Activated B cell treated with CpG ODN at 0.5 μM for 24 hours (primary cell): Measurements from ENCODE around the gene C1QTNF1. TPM values are rescaled to one million over a fixed set of nuclear protein-coding genes. Genes with fewer than 3 reads are reported as not detected.
A peak's percentile ranks its signal among the peaks of the same experiment; 100 is the strongest.

ENCODE experiments used
- ATAC-seq: fragments of 200-7000 bp; cut with Tn5 transposase; one replicate; pipeline ENCODE4 v1.10.0; 2021; ENCODE audit warnings: low read depth, mild to moderate bottlenecking, moderate library complexity
- CTCF ChIA-PET: fragments of 350-600 bp; sonication (Branson Sonifier 250); formaldehyde crosslinking; loops from one replicate; lab custom pipeline; 2021; ENCODE audit warnings: antibody characterized with exemption; lab: Charles Lee
- POLR2A ChIA-PET: fragments of 350-600 bp; sonication (Branson Sonifier 250); formaldehyde crosslinking; loops from one replicate; lab custom pipeline; 2021; ENCODE audit warnings: antibody characterized with exemption; lab: Charles Lee
- DNase-seq: peaks from one replicate; pipeline ENCODE4 v3.0.0; 2022
- H3K27ac Mint-ChIP-seq: one replicate; pipeline ENCODE4 v1.8.0; 2020; ENCODE audit warnings: mixed read lengths
- H3K27me3 Mint-ChIP-seq: one replicate; pipeline ENCODE4 v1.8.0; 2021; ENCODE audit warnings: mixed read lengths
- H3K36me3 Mint-ChIP-seq: one replicate; pipeline ENCODE4 v1.8.0; 2021; ENCODE audit warnings: low read depth, mixed read lengths
- H3K4me1 Mint-ChIP-seq: one replicate; pipeline ENCODE4 v1.8.0; 2021; ENCODE audit warnings: mixed read lengths
- H3K4me3 Mint-ChIP-seq: one replicate; pipeline ENCODE4 v1.8.0; 2020; ENCODE audit warnings: mild to moderate bottlenecking, mixed read lengths
- H3K9me3 Mint-ChIP-seq: one replicate; pipeline ENCODE4 v1.8.0; 2020; ENCODE audit warnings: mixed read lengths
- intact Hi-C: fragments of 100-400 bp; cut with micrococcal nuclease; formaldehyde crosslinking; loops from one replicate; pipeline ENCODE4 v1.15.1; 2024
- total RNA-seq: library from RNA; stranded (reverse); gene quantifications from 2 replicates; pipeline ENCODE4 v1.2.3, GENCODE V29; 2022
- TF ChIP-seq, protein P1 (sequence below): fragments of 200-600 bp; IDR thresholded peaks from one replicate; pipeline ENCODE4 v1.8.0; 2022; ENCODE audit warnings: antibody characterized with exemption, mild to moderate bottlenecking

Gene C1QTNF1
- total RNA-seq, 1 donor from 2014 or later, result not detected

DNA sequence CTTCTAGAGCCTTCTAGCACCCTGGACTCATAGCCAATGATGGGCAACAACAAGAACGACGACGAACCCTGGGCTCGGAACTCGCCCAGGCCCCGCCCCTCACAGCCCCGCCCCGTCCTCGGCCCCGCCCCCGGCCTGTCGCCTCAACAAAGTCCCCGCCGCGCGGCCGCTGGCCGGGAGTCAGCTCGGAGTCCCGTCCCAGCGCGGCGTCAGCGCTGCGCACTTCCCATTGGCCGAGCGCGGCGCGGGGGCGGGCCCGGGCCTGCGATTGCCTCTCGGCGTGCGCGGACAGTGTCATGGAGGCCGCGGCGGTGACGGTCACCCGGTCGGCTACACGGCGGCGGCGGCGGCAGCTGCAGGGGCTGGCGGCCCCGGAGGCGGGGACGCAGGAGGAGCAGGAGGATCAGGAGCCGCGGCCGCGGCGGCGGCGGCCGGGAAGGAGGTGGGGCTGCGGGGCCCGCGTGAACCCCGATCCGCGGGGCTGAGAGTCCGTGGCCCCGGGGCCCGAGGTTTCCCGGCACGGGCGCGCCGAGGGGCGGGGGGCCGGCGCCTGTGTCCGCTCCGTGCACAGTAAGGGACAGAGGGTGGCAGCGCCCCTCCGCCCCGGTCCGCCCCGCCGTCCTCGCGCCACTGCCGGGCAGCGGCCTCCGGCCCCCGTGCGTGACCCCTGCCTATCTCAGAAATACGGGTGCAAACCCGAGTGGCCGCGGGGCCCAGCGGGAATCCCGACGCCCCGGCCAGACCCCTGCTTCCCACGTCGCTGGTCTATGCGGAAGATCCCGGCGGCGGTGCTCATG is 50.9 kb downstream of the C1QTNF1 start, which contains the start of gene ENGASE:
TSS of gene ENGASE (plus strand) at position 176 of the 797 bp plus-strand sequence. CDS start at position 297, 121 bp downstream.
- Mint-ChIP-seq H3K4me3 (peak within 1 kb of the TSS; percentile 85), H3K9me3 (no peaks in the 10 kb centered on the region), H3K36me3 (peaks cover 19% of the 10 kb centered on the region), H3K27me3 (peaks cover 4% of the 10 kb centered on the region), H3K4me1 (peaks cover 15% of the 10 kb centered on the region), H3K27ac (peak within 1 kb of the TSS; percentile 69)
- ChIA-PET POLR2A (interaction anchor here (0.7 to 0.9 kb wide), 3 partner anchors 65 to 514 kb away, joined by 3 to 4 read pairs (median 4); partner anchors contain the start of gene CANT1), CTCF (interaction anchor here (0.9 to 1.1 kb wide), 3 partner anchors 29 to 317 kb away, joined by 3 to 7 read pairs (median 3); no protein-coding TSS in a partner anchor)
- intact Hi-C loops, result loop anchor here (1.0 kb wide), 1 partner anchor 64 kb away; no protein-coding TSS in a partner anchor
- DNase-seq, result peak; percentile 90
- TF ChIP-seq, protein P1, sequence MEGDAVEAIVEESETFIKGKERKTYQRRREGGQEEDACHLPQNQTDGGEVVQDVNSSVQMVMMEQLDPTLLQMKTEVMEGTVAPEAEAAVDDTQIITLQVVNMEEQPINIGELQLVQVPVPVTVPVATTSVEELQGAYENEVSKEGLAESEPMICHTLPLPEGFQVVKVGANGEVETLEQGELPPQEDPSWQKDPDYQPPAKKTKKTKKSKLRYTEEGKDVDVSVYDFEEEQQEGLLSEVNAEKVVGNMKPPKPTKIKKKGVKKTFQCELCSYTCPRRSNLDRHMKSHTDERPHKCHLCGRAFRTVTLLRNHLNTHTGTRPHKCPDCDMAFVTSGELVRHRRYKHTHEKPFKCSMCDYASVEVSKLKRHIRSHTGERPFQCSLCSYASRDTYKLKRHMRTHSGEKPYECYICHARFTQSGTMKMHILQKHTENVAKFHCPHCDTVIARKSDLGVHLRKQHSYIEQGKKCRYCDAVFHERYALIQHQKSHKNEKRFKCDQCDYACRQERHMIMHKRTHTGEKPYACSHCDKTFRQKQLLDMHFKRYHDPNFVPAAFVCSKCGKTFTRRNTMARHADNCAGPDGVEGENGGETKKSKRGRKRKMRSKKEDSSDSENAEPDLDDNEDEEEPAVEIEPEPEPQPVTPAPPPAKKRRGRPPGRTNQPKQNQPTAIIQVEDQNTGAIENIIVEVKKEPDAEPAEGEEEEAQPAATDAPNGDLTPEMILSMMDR, result no peak
- peak; percentile 97 for ATAC-seq

GRCh38 chr17:79075446-79075750 is 51.4 kb downstream of the C1QTNF1 start:
- Mint-ChIP-seq H3K9me3 (no peaks in the 10 kb centered on the region), H3K27me3 (peaks cover 1% of the 10 kb centered on the region), H3K36me3 (peaks cover 25% of the 10 kb centered on the region), H3K4me1 (peaks cover 16% of the 10 kb centered on the region), H3K27ac (peak overlapping the region; percentile 69), H3K4me3 (peak overlapping the region; percentile 85)
- ChIA-PET POLR2A (no interaction called here), CTCF (no interaction called here)
- intact Hi-C loops, result no loop called here
- no peak for ATAC-seq
- TF ChIP-seq, protein P1, result no peak
- no peak for DNase-seq

DNA sequence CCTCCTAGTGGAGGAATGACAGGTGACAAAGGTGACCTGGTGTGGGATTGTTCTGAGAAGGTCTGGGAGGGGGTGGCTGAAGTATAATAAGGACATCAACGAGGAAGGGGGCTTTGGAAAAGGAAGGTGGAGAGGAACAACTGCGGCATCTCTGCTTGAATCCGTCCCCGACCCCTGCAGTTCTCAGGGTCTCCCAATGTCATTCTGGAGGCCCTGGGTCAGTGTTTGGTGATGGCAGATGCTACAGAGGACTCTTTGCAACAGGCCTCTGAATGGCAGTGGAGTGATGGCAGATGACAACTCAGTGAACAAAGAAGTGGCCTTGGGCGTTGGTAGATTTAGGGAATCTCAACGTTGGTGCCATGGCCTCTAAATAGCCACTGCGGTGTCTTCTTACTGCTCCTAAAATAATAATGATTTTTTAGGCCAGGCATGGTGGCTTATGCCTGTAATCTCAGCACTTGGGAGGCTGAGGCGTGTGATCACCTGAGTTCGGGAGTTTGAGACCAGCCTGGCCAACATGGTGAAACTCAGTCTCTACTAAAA is 52.0 kb downstream of the C1QTNF1 start:
- Mint-ChIP-seq H3K9me3 (no peaks in the 10 kb centered on the region), H3K27me3 (no peaks in the 10 kb centered on the region), H3K4me1 (peaks cover 18% of the 10 kb centered on the region), H3K27ac (peak overlapping the region; percentile 69), H3K36me3 (peaks cover 30% of the 10 kb centered on the region), H3K4me3 (peak overlapping the region; percentile 85)
- no peak for DNase-seq
- TF ChIP-seq, protein P1, result no peak
- ChIA-PET CTCF (no interaction called here), POLR2A (no interaction called here)
- ATAC-seq, result no peak
- intact Hi-C loops, result no loop called here

DNA sequence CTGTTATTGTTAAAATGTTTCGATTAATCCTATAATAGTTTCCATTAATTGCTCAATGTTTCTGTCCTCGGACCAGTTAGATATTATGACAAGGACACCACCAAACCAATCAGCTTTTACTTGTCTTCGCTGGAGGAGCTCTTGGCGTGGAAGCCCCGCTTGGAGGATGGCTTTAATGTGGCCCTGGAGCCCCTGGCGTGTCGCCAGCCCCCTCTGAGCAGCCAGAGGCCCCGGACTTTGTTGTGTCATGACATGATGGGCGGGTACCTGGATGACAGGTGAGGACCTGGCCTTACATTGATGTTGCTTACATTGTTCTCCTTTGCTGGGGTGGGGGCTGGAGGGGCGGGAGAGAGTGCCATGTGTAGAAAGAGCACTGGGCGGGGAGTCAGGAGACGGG is 53.6 kb downstream of the C1QTNF1 start:
- DNase-seq, result no peak
- H3K9me3 Mint-ChIP-seq, result no peaks in the 10 kb centered on the region
- peaks cover 40% of the 10 kb centered on the region for H3K36me3 Mint-ChIP-seq
- H3K27me3 Mint-ChIP-seq, result no peaks in the 10 kb centered on the region
- H3K4me1 Mint-ChIP-seq, result peaks cover 18% of the 10 kb centered on the region
- no peak overlapping the region for H3K4me3 Mint-ChIP-seq
- ATAC-seq, result no peak
- POLR2A ChIA-PET, result no interaction called here
- TF ChIP-seq, protein P1, result no peak
- intact Hi-C loops, result no loop called here
- no peak overlapping the region for H3K27ac Mint-ChIP-seq
- CTCF ChIA-PET, result no interaction called here
